ENCODE data around the gene CROCC2. TPM values are rescaled to one million over a fixed set of nuclear protein-coding genes. Genes with fewer than 3 reads are reported as not detected.

CROCC2 gene
- total RNA-seq, 1 donor from 2014 or later = 2.9 TPM

- Histone ChIP-seq H3K9me3 (no peaks in the 10 kb centered on the region), H3K4me3 (no peak overlapping the region), H3K27me3 (no peaks in the 10 kb centered on the region), H3K27ac (no peak overlapping the region), H3K4me1 (peaks cover 0 to 7% of the 10 kb centered on the region in 2 donors), H3K36me3 (no peaks in the 10 kb centered on the region)
- intact Hi-C loops (cut with DNase I) = no loop called here
- TF ChIP-seq CTCF (IDR thresholded peaks at IDR 0.05) = no peak
- DNase-seq (ENCODE audit: low spot score in 2 of 2) = peak in 1 of 2 donors; percentile 56
Measured at GRCh38 chr2:240956935-240957655, 51.0 kb downstream of the CROCC2 start.

- H3K27ac ChIP-seq = peak overlapping the region in 1 of 2 donors; percentile 42
- no peaks in the 10 kb centered on the region for H3K27me3 ChIP-seq
- no peaks in the 10 kb centered on the region for H3K36me3 ChIP-seq
- intact Hi-C loops (cut with DNase I) = no loop called here
- peak in 1 of 2 donors; percentile 64 for DNase-seq (ENCODE audit: low spot score in 2 of 2)
- no peak overlapping the region for H3K4me3 ChIP-seq
- peaks cover 0 to 9% of the 10 kb centered on the region in 2 donors for H3K4me1 ChIP-seq
- no peak for TF ChIP-seq CTCF (IDR thresholded peaks at IDR 0.05)
- H3K9me3 ChIP-seq = no peaks in the 10 kb centered on the region
Measured at GRCh38 chr2:240957656-240958365, 51.7 kb downstream of the CROCC2 start.

GRCh38 chr2:240958366-240959213 is 52.5 kb downstream of the CROCC2 start:
- H3K4me3 ChIP-seq = no peak overlapping the region
- H3K36me3 ChIP-seq = no peaks in the 10 kb centered on the region
- peak in 1 of 2 donors; percentile 54 for DNase-seq (ENCODE audit: low spot score in 2 of 2)
- no peaks in the 10 kb centered on the region for H3K9me3 ChIP-seq
- H3K4me1 ChIP-seq = peaks cover 0 to 9% of the 10 kb centered on the region in 2 donors
- H3K27me3 ChIP-seq = no peaks in the 10 kb centered on the region
- intact Hi-C loops (cut with DNase I) = no loop called here
- H3K27ac ChIP-seq = peak overlapping the region in 1 of 2 donors; percentile 42
- no peak for TF ChIP-seq CTCF (IDR thresholded peaks at IDR 0.05)

- DNase-seq (ENCODE audit: low spot score in 2 of 2) = peak in 1 of 2 donors; percentile 37
- intact Hi-C loops (cut with DNase I) = no loop called here
Measured at GRCh38 chr2:240959214-240959940, 53.2 kb downstream of the CROCC2 start.

More at GRCh38 chr2:240959214-240959940, 53.2 kb downstream of the CROCC2 start:
- Histone ChIP-seq H3K4me3 (no peak overlapping the region), H3K27me3 (no peaks in the 10 kb centered on the region), H3K36me3 (no peaks in the 10 kb centered on the region), H3K4me1 (peaks cover 0 to 9% of the 10 kb centered on the region in 2 donors), H3K27ac (no peak overlapping the region), H3K9me3 (no peaks in the 10 kb centered on the region)
- no peak for TF ChIP-seq CTCF (IDR thresholded peaks at IDR 0.05)

Measured in ascending aorta (tissue), 2 donors.